ENCODE results near the gene POU2F1. TPM values are rescaled to one million over a fixed set of nuclear protein-coding genes. Genes with fewer than 3 reads are reported as not detected.

Gene POU2F1
- total RNA-seq, 3 donors from 2014 or later: 20.0 to 29.0 (median 21.0) TPM

- no peak for TF ChIP-seq CTCF (IDR thresholded peaks at IDR 0.05)
- TF ChIP-seq POLR2AphosphoS5 (IDR thresholded peaks at IDR 0.05): no peak
- TF ChIP-seq POLR2A (IDR thresholded peaks at IDR 0.05): no peak
- H3K27ac ChIP-seq: no peak overlapping the region
- DNase-seq (ENCODE audit: low spot score in 2 of 2): no peak
- no peaks in the 10 kb centered on the region for H3K4me1 ChIP-seq
- H3K9me3 ChIP-seq: no peaks in the 10 kb centered on the region
- H3K4me3 ChIP-seq: no peak overlapping the region
- no peaks in the 10 kb centered on the region for H3K27me3 ChIP-seq
- intact Hi-C loops (cut with DNase I; ENCODE audit: low total_unique reads): loop anchor here (2.0 kb wide), 1 partner anchor 36 kb away; no protein-coding TSS in a partner anchor
- H3K36me3 ChIP-seq: no peaks in the 10 kb centered on the region
Measured at GRCh38 chr1:167364826-167365225, 144.1 kb downstream of the POU2F1 start.

GRCh38 chr1:167365360-167365759 is 144.7 kb downstream of the POU2F1 start:
- H3K27ac ChIP-seq: no peak overlapping the region
- no peak for TF ChIP-seq POLR2AphosphoS5 (IDR thresholded peaks at IDR 0.05)
- no peak for TF ChIP-seq CTCF (IDR thresholded peaks at IDR 0.05)
- no peak for TF ChIP-seq POLR2A (IDR thresholded peaks at IDR 0.05)
- no peaks in the 10 kb centered on the region for H3K4me1 ChIP-seq
- no peaks in the 10 kb centered on the region for H3K9me3 ChIP-seq
- H3K4me3 ChIP-seq: no peak overlapping the region
- H3K36me3 ChIP-seq: no peaks in the 10 kb centered on the region
- intact Hi-C loops (cut with DNase I; ENCODE audit: low total_unique reads): loop anchor here (2.0 kb wide), 1 partner anchor 35 kb away; no protein-coding TSS in a partner anchor
- DNase-seq (ENCODE audit: low spot score in 2 of 2): no peak
- H3K27me3 ChIP-seq: no peaks in the 10 kb centered on the region

GRCh38 chr1:167367705-167368104 is 147.0 kb downstream of the POU2F1 start:
- TF ChIP-seq POLR2AphosphoS5 (IDR thresholded peaks at IDR 0.05) (no peak), POLR2A (IDR thresholded peaks at IDR 0.05) (no peak), CTCF (IDR thresholded peaks at IDR 0.05) (no peak)
- intact Hi-C loops (cut with DNase I; ENCODE audit: low total_unique reads): no loop called here
- no peaks in the 10 kb centered on the region for H3K27me3 ChIP-seq
- H3K4me1 ChIP-seq: no peaks in the 10 kb centered on the region
- no peaks in the 10 kb centered on the region for H3K36me3 ChIP-seq
- H3K4me3 ChIP-seq: no peak overlapping the region
- no peak overlapping the region for H3K27ac ChIP-seq
- no peak for DNase-seq (ENCODE audit: low spot score in 2 of 2)
- no peaks in the 10 kb centered on the region for H3K9me3 ChIP-seq

GRCh38 chr1:167369175-167369574 is 148.5 kb downstream of the POU2F1 start:
- no peaks in the 10 kb centered on the region for H3K36me3 ChIP-seq
- intact Hi-C loops (cut with DNase I; ENCODE audit: low total_unique reads): no loop called here
- TF ChIP-seq CTCF (IDR thresholded peaks at IDR 0.05): no peak
- no peak for TF ChIP-seq POLR2A (IDR thresholded peaks at IDR 0.05)
- no peak for TF ChIP-seq POLR2AphosphoS5 (IDR thresholded peaks at IDR 0.05)
- H3K9me3 ChIP-seq: no peaks in the 10 kb centered on the region
- no peak overlapping the region for H3K27ac ChIP-seq
- H3K4me1 ChIP-seq: no peaks in the 10 kb centered on the region
- no peaks in the 10 kb centered on the region for H3K27me3 ChIP-seq
- no peak for DNase-seq (ENCODE audit: low spot score in 2 of 2)
- H3K4me3 ChIP-seq: no peak overlapping the region

- no peaks in the 10 kb centered on the region for H3K36me3 ChIP-seq
Measured at GRCh38 chr1:167369933-167370332, 149.2 kb downstream of the POU2F1 start.

More at GRCh38 chr1:167369933-167370332, 149.2 kb downstream of the POU2F1 start:
- intact Hi-C loops (cut with DNase I; ENCODE audit: low total_unique reads): no loop called here
- no peak for DNase-seq (ENCODE audit: low spot score in 2 of 2)
- no peaks in the 10 kb centered on the region for H3K4me1 ChIP-seq
- H3K4me3 ChIP-seq: no peak overlapping the region
- TF ChIP-seq POLR2A (IDR thresholded peaks at IDR 0.05) (no peak), POLR2AphosphoS5 (IDR thresholded peaks at IDR 0.05) (no peak), CTCF (IDR thresholded peaks at IDR 0.05) (no peak)
- H3K9me3 ChIP-seq: no peaks in the 10 kb centered on the region
- H3K27me3 ChIP-seq: no peaks in the 10 kb centered on the region
- no peak overlapping the region for H3K27ac ChIP-seq
